ENCODE results near the gene SHQ1.

DNA sequence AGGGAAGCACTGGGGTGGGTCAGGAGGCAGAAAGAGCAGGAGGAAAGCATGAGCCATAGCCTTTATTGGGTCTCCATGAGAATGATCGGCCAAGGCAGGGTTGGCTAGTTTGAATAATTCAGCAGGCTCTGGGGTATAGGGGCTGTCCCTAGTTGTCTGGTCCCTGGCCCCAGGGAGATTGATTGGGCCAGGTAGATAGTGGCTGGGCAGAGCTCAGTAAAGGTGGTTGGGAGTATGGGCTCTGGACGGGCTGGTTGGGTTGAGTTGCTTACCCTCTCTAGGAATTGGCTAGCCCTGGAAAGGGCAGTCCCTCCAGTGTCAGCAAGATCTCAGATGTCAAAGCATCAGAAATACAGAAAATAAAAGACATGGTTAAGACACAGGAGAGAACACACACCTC lies 148.1 kb downstream of the SHQ1 start:
- TF ChIP-seq, protein P1, sequence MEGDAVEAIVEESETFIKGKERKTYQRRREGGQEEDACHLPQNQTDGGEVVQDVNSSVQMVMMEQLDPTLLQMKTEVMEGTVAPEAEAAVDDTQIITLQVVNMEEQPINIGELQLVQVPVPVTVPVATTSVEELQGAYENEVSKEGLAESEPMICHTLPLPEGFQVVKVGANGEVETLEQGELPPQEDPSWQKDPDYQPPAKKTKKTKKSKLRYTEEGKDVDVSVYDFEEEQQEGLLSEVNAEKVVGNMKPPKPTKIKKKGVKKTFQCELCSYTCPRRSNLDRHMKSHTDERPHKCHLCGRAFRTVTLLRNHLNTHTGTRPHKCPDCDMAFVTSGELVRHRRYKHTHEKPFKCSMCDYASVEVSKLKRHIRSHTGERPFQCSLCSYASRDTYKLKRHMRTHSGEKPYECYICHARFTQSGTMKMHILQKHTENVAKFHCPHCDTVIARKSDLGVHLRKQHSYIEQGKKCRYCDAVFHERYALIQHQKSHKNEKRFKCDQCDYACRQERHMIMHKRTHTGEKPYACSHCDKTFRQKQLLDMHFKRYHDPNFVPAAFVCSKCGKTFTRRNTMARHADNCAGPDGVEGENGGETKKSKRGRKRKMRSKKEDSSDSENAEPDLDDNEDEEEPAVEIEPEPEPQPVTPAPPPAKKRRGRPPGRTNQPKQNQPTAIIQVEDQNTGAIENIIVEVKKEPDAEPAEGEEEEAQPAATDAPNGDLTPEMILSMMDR (conservative IDR thresholded peaks at IDR 0.05; ENCODE audit: low read depth, low read length): no peak
- TF ChIP-seq, protein P2, sequence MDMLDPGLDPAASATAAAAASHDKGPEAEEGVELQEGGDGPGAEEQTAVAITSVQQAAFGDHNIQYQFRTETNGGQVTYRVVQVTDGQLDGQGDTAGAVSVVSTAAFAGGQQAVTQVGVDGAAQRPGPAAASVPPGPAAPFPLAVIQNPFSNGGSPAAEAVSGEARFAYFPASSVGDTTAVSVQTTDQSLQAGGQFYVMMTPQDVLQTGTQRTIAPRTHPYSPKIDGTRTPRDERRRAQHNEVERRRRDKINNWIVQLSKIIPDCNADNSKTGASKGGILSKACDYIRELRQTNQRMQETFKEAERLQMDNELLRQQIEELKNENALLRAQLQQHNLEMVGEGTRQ (IDR thresholded peaks at IDR 0.05; ENCODE audit: low read depth, low read length): no peak
